Measurements from ENCODE around the gene ZFYVE28. TPM values are rescaled to one million over a fixed set of nuclear protein-coding genes. Genes with fewer than 3 reads are reported as not detected.
"Not testable (repeated sequence)": the region's sequence is repeated elsewhere in the genome, so short reads cannot be mapped to it uniquely, and the experiment has no call there.

Gene ZFYVE28
- total RNA-seq, 4 donors from 2014 or later, result 44.8 to 110 (median 69.6) TPM

GRCh38 chr4:2380589-2380988 is 37.9 kb downstream of the ZFYVE28 start:
- H3K36me3 ChIP-seq; H3K27me3 ChIP-seq; H3K9me3 ChIP-seq; H3K4me3 ChIP-seq; DNase-seq; H3K4me1 ChIP-seq; intact Hi-C loops (cut with DNase I; ENCODE audit: low total_unique reads); in situ Hi-C loops (cut with MboI; ENCODE audit: low pct_ligation_motif_present in 1 of 4, low pct_unique_long_range_greater_than_20kb in 1 of 4, low sequenced_read_pairs in 3 of 4); H3K27ac ChIP-seq: not testable (repeated sequence)
- 80 to 82% methylated on average over 5 to 6 of the region's 6 CpGs for WGBS, 2 donors (ENCODE audit: low coverage in 1 of 2)

- no peak overlapping the region for H3K4me3 ChIP-seq
- H3K9me3 ChIP-seq, result no peaks in the 10 kb centered on the region
- WGBS, 2 donors (ENCODE audit: low coverage in 1 of 2), result 50% methylated on average over 3 of the region's 3 CpGs; no CpG with 5 or more reads in 1 of the 2 donors
- TF ChIP-seq POLR2A (IDR thresholded peaks at IDR 0.05) (no peak), CTCF (IDR thresholded peaks at IDR 0.05) (no peak), POLR2AphosphoS5 (IDR thresholded peaks at IDR 0.05) (no peak), EP300 (IDR thresholded peaks at IDR 0.05; ENCODE audit: low read depth) (no peak)
- in situ Hi-C loops (cut with MboI; ENCODE audit: low pct_ligation_motif_present in 1 of 4, low pct_unique_long_range_greater_than_20kb in 1 of 4, low sequenced_read_pairs in 3 of 4), result no loop called here
- no peaks in the 10 kb centered on the region for H3K27me3 ChIP-seq
- no peak for DNase-seq
- no peaks in the 10 kb centered on the region for H3K4me1 ChIP-seq
- H3K36me3 ChIP-seq, result no peaks in the 10 kb centered on the region
- intact Hi-C loops (cut with DNase I; ENCODE audit: low total_unique reads), result no loop called here
- no peak overlapping the region for H3K27ac ChIP-seq
These were observed 39.5 kb downstream of the ZFYVE28 start for GRCh38 chr4:2378898-2379297.

GRCh38 chr4:2378401-2378800 is 40.0 kb downstream of the ZFYVE28 start:
- Histone ChIP-seq H3K4me3 (no peak overlapping the region), H3K9me3 (no peaks in the 10 kb centered on the region), H3K27me3 (no peaks in the 10 kb centered on the region), H3K27ac (no peak overlapping the region), H3K36me3 (no peaks in the 10 kb centered on the region), H3K4me1 (no peaks in the 10 kb centered on the region)
- in situ Hi-C loops (cut with MboI; ENCODE audit: low pct_ligation_motif_present in 1 of 4, low pct_unique_long_range_greater_than_20kb in 1 of 4, low sequenced_read_pairs in 3 of 4) (no loop called here), intact Hi-C loops (cut with DNase I; ENCODE audit: low total_unique reads) (no loop called here)
- no peak for TF ChIP-seq EP300 (IDR thresholded peaks at IDR 0.05; ENCODE audit: low read depth)
- no peak for TF ChIP-seq CTCF (IDR thresholded peaks at IDR 0.05)
- TF ChIP-seq POLR2A (IDR thresholded peaks at IDR 0.05), result no peak
- no peak for TF ChIP-seq POLR2AphosphoS5 (IDR thresholded peaks at IDR 0.05)
- WGBS, 2 donors (ENCODE audit: low coverage in 1 of 2), result 72 to 83% methylated on average over 4 to 5 of the region's 5 CpGs
- no peak for DNase-seq

- no peaks in the 10 kb centered on the region for H3K27me3 ChIP-seq
- DNase-seq, result no peak
- no peaks in the 10 kb centered on the region for H3K9me3 ChIP-seq
- intact Hi-C loops (cut with DNase I; ENCODE audit: low total_unique reads) (no loop called here), in situ Hi-C loops (cut with MboI; ENCODE audit: low pct_ligation_motif_present in 1 of 4, low pct_unique_long_range_greater_than_20kb in 1 of 4, low sequenced_read_pairs in 3 of 4) (no loop called here)
- H3K4me1 ChIP-seq, result no peaks in the 10 kb centered on the region
- H3K4me3 ChIP-seq, result no peak overlapping the region
- WGBS, 2 donors (ENCODE audit: low coverage in 1 of 2), result 92 to 98% methylated on average over 13 to 14 of the region's 14 CpGs
- TF ChIP-seq CTCF (IDR thresholded peaks at IDR 0.05) (no peak), POLR2A (IDR thresholded peaks at IDR 0.05) (no peak), POLR2AphosphoS5 (IDR thresholded peaks at IDR 0.05) (no peak), EP300 (IDR thresholded peaks at IDR 0.05; ENCODE audit: low read depth) (no peak)
- no peak overlapping the region for H3K27ac ChIP-seq
- no peaks in the 10 kb centered on the region for H3K36me3 ChIP-seq
These were observed 41.2 kb downstream of the ZFYVE28 start for GRCh38 chr4:2377241-2377640.

GRCh38 chr4:2375427-2375826 is 43.0 kb downstream of the ZFYVE28 start:
- DNase-seq, result no peak
- no peak for TF ChIP-seq POLR2AphosphoS5 (IDR thresholded peaks at IDR 0.05)
- TF ChIP-seq EP300 (IDR thresholded peaks at IDR 0.05; ENCODE audit: low read depth), result no peak
- no peak for TF ChIP-seq CTCF (IDR thresholded peaks at IDR 0.05)
- no peak for TF ChIP-seq POLR2A (IDR thresholded peaks at IDR 0.05)
- Histone ChIP-seq H3K4me3 (no peak overlapping the region), H3K4me1 (no peaks in the 10 kb centered on the region), H3K27ac (no peak overlapping the region), H3K27me3 (no peaks in the 10 kb centered on the region), H3K9me3 (no peaks in the 10 kb centered on the region), H3K36me3 (no peaks in the 10 kb centered on the region)
- intact Hi-C loops (cut with DNase I; ENCODE audit: low total_unique reads), result no loop called here
- in situ Hi-C loops (cut with MboI; ENCODE audit: low pct_ligation_motif_present in 1 of 4, low pct_unique_long_range_greater_than_20kb in 1 of 4, low sequenced_read_pairs in 3 of 4), result no loop called here
- 83% methylated on average over 10 of the region's 10 CpGs; no CpG with 5 or more reads in 1 of the 2 donors for WGBS, 2 donors (ENCODE audit: low coverage in 1 of 2)
